WTC11 (cell line): ENCODE data around the gene SMG7. TPM values are rescaled to one million over a fixed set of nuclear protein-coding genes. Genes with fewer than 3 reads are reported as not detected.

Experiments used
- ATAC-seq: fragments of 200-7000 bp; cut with Tn5 transposase; 2 replicates; pipeline ENCODE4 v1.10.0; 2021; ENCODE audit warnings: mild to moderate bottlenecking, moderate library complexity
- CTCF ChIA-PET: fragments of 300-600 bp; sonication (Branson Sonifier 250); formaldehyde crosslinking; loops from one replicate; lab custom pipeline; 2021; ENCODE audit warnings: antibody characterized with exemption; lab: Charles Lee
- POLR2A ChIA-PET: fragments of 350-600 bp; sonication (Branson Sonifier 250); formaldehyde crosslinking; loops from one replicate; lab custom pipeline; 2021; ENCODE audit warnings: antibody characterized with exemption; lab: Charles Lee
- DNase-seq: peaks from one replicate; pipeline ENCODE4 v3.0.0; 2021; ENCODE audit warnings: low spot score
- H3K27ac Mint-ChIP-seq: 2 replicates; pipeline ENCODE4 v1.8.0; 2021; ENCODE audit warnings: mixed read lengths
- H3K27me3 Mint-ChIP-seq: 2 replicates; pipeline ENCODE4 v1.8.0; 2021; ENCODE audit warnings: low read depth, mild to moderate bottlenecking, moderate library complexity, mixed read lengths
- H3K36me3 Mint-ChIP-seq: 2 replicates; pipeline ENCODE4 v1.8.0; 2021; ENCODE audit warnings: mixed read lengths
- H3K4me1 Mint-ChIP-seq: 2 replicates; pipeline ENCODE4 v1.8.0; 2022; ENCODE audit warnings: mixed read lengths
- H3K4me3 Mint-ChIP-seq: 2 replicates; pipeline ENCODE4 v1.8.0; 2021; ENCODE audit warnings: mild to moderate bottlenecking, moderate library complexity, mixed read lengths
- H3K9me3 Mint-ChIP-seq: 2 replicates; pipeline ENCODE4 v1.8.0; 2021; ENCODE audit warnings: mixed read lengths
- AR ChIP-seq: fragments of 250-450 bp; sonication (Bioruptor Pico); IDR thresholded peaks from 2 replicates; pipeline ENCODE4 v1.9.0; 2021; ENCODE audit warnings: mild to moderate bottlenecking
- CBFB ChIP-seq: sonication (generic); formaldehyde crosslinking; IDR thresholded peaks from 2 replicates; pipeline ENCODE4 v1.8.1; 2022; ENCODE audit warnings: mild to moderate bottlenecking, low read depth, missing genetic modification reagents
- E2F5 ChIP-seq: sonication (generic); formaldehyde crosslinking; IDR thresholded peaks from 2 replicates; pipeline ENCODE4 v1.8.1; 2022; ENCODE audit warnings: mild to moderate bottlenecking, moderate library complexity, missing genetic modification reagents
- ETV6 ChIP-seq: sonication (generic); formaldehyde crosslinking; IDR thresholded peaks from 2 replicates; pipeline ENCODE4 v1.8.1; 2022; ENCODE audit warnings: mild to moderate bottlenecking, missing genetic modification reagents
- FOXK1 ChIP-seq: sonication (generic); formaldehyde crosslinking; IDR thresholded peaks from 2 replicates; pipeline ENCODE4 v1.8.0; 2022; ENCODE audit warnings: mild to moderate bottlenecking, moderate library complexity, missing genetic modification reagents
- GTF2I ChIP-seq: fragments of 250-450 bp; sonication (Bioruptor Pico); conservative IDR thresholded peaks from 2 replicates; pipeline ENCODE4 v1.4.0; 2021; ENCODE audit warnings: mild to moderate bottlenecking
- HMGA2 ChIP-seq: fragments of 250-450 bp; sonication (Bioruptor Pico); IDR thresholded peaks from 2 replicates; pipeline ENCODE4 v1.4.0; 2021; ENCODE audit warnings: mild to moderate bottlenecking, moderate library complexity
- KAT7 ChIP-seq: sonication (generic); formaldehyde crosslinking; IDR thresholded peaks from 2 replicates; pipeline ENCODE4 v1.8.1; 2023; ENCODE audit warnings: missing genetic modification reagents, mild to moderate bottlenecking, borderline replicate concordance
- NFE2L1 ChIP-seq: sonication (generic); formaldehyde crosslinking; IDR thresholded peaks from 2 replicates; pipeline ENCODE4 v1.8.1; 2023; ENCODE audit warnings: missing genetic modification reagents
- RELA ChIP-seq: sonication (generic); formaldehyde crosslinking; IDR thresholded peaks from 2 replicates; pipeline ENCODE4 v1.8.1; 2022; ENCODE audit warnings: missing genetic modification reagents, mild to moderate bottlenecking, borderline replicate concordance
- SMAD4 ChIP-seq: sonication (generic); formaldehyde crosslinking; IDR thresholded peaks from 2 replicates; pipeline ENCODE4 v1.8.0; 2022; ENCODE audit warnings: mild to moderate bottlenecking, missing genetic modification reagents
- ZNF121 ChIP-seq: sonication (generic); formaldehyde crosslinking; IDR thresholded peaks from 2 replicates; pipeline ENCODE4 v1.8.0; 2023; ENCODE audit warnings: missing genetic modification reagents
- ZNF317 ChIP-seq: sonication (generic); formaldehyde crosslinking; IDR thresholded peaks from 2 replicates; pipeline ENCODE4 v1.8.1; 2023; ENCODE audit warnings: low read depth, mild to moderate bottlenecking, moderate library complexity, missing genetic modification reagents, borderline replicate concordance
- ZNF416 ChIP-seq: fragments of 250-450 bp; sonication (Bioruptor Pico); IDR thresholded peaks from 2 replicates; pipeline ENCODE4 v1.9.0; 2021; ENCODE audit warnings: mild to moderate bottlenecking, inconsistent platforms
- ZNF423 ChIP-seq: fragments of 250-450 bp; sonication (Bioruptor Pico); IDR thresholded peaks from 2 replicates; pipeline ENCODE4 v2.1.2; 2022; ENCODE audit warnings: mild to moderate bottlenecking, moderate library complexity
- ZSCAN18 ChIP-seq: fragments of 250-450 bp; sonication (Bioruptor Pico); IDR thresholded peaks from 2 replicates; pipeline ENCODE4 v2.1.2; 2022; ENCODE audit warnings: mild to moderate bottlenecking, moderate library complexity
- total RNA-seq: library from RNA; stranded (reverse); gene quantifications from 3 replicates; pipeline ENCODE4 v1.2.3, GENCODE V29; 2021
- TF ChIP-seq, protein P1 (sequence below): sonication (generic); formaldehyde crosslinking; IDR thresholded peaks from 2 replicates; pipeline ENCODE4 v1.8.0; 2023; ENCODE audit warnings: missing genetic modification reagents, mild to moderate bottlenecking, borderline replicate concordance
- TF ChIP-seq, protein P2 (sequence below): sonication (generic); formaldehyde crosslinking; IDR thresholded peaks from 2 replicates; pipeline ENCODE4 v1.8.1; 2023; ENCODE audit warnings: mild to moderate bottlenecking, missing genetic modification reagents, moderate library complexity
- TF ChIP-seq, protein P3 (sequence below): sonication (generic); formaldehyde crosslinking; IDR thresholded peaks from 2 replicates; pipeline ENCODE4 v1.8.1; 2022; ENCODE audit warnings: missing genetic modification reagents, borderline replicate concordance

The SMG7 gene
- total RNA-seq, 1 experiment from 2014 or later, result 57.8 TPM

- no peaks in the 10 kb centered on the region for H3K27me3 Mint-ChIP-seq
- DNase-seq (no peak), ATAC-seq (no peak)
- CTCF ChIA-PET, result interaction anchor here (0.7 to 1.1 kb wide), 6 partner anchors 12 to 201 kb away, joined by 3 to 7 read pairs (median 4); partner anchors contain the start of gene SMG7
- H3K9me3 Mint-ChIP-seq, result no peaks in the 10 kb centered on the region
- H3K4me3 Mint-ChIP-seq, result no peak overlapping the region
- H3K36me3 Mint-ChIP-seq, result no peaks in the 10 kb centered on the region
- TF ChIP-seq ZNF317 (no peak), NFE2L1 (CRISPR knock-in tag) (no peak), ZNF423 (CRISPR knock-in tag) (no peak), RELA (no peak), SMAD4 (CRISPR knock-in tag) (no peak), ZSCAN18 (no peak), E2F5 (CRISPR knock-in tag) (no peak), CBFB (CRISPR knock-in tag) (no peak), HMGA2 (CRISPR knock-in tag) (no peak), ZNF416 (CRISPR knock-in tag) (no peak), AR (no peak)
- TF ChIP-seq, protein P1, sequence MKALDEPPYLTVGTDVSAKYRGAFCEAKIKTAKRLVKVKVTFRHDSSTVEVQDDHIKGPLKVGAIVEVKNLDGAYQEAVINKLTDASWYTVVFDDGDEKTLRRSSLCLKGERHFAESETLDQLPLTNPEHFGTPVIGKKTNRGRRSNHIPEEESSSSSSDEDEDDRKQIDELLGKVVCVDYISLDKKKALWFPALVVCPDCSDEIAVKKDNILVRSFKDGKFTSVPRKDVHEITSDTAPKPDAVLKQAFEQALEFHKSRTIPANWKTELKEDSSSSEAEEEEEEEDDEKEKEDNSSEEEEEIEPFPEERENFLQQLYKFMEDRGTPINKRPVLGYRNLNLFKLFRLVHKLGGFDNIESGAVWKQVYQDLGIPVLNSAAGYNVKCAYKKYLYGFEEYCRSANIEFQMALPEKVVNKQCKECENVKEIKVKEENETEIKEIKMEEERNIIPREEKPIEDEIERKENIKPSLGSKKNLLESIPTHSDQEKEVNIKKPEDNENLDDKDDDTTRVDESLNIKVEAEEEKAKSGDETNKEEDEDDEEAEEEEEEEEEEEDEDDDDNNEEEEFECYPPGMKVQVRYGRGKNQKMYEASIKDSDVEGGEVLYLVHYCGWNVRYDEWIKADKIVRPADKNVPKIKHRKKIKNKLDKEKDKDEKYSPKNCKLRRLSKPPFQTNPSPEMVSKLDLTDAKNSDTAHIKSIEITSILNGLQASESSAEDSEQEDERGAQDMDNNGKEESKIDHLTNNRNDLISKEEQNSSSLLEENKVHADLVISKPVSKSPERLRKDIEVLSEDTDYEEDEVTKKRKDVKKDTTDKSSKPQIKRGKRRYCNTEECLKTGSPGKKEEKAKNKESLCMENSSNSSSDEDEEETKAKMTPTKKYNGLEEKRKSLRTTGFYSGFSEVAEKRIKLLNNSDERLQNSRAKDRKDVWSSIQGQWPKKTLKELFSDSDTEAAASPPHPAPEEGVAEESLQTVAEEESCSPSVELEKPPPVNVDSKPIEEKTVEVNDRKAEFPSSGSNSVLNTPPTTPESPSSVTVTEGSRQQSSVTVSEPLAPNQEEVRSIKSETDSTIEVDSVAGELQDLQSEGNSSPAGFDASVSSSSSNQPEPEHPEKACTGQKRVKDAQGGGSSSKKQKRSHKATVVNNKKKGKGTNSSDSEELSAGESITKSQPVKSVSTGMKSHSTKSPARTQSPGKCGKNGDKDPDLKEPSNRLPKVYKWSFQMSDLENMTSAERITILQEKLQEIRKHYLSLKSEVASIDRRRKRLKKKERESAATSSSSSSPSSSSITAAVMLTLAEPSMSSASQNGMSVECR (CRISPR knock-in tag), result no peak
- TF ChIP-seq, protein P2, sequence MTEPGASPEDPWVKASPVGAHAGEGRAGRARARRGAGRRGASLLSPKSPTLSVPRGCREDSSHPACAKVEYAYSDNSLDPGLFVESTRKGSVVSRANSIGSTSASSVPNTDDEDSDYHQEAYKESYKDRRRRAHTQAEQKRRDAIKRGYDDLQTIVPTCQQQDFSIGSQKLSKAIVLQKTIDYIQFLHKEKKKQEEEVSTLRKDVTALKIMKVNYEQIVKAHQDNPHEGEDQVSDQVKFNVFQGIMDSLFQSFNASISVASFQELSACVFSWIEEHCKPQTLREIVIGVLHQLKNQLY (CRISPR knock-in tag), result no peak
- no peak overlapping the region for H3K27ac Mint-ChIP-seq
- peaks cover 40% of the 10 kb centered on the region for H3K4me1 Mint-ChIP-seq
- POLR2A ChIA-PET, result no interaction called here
Observed at GRCh38 chr1:183484851-183485250, 12.6 kb downstream of the SMG7 start.

DNA sequence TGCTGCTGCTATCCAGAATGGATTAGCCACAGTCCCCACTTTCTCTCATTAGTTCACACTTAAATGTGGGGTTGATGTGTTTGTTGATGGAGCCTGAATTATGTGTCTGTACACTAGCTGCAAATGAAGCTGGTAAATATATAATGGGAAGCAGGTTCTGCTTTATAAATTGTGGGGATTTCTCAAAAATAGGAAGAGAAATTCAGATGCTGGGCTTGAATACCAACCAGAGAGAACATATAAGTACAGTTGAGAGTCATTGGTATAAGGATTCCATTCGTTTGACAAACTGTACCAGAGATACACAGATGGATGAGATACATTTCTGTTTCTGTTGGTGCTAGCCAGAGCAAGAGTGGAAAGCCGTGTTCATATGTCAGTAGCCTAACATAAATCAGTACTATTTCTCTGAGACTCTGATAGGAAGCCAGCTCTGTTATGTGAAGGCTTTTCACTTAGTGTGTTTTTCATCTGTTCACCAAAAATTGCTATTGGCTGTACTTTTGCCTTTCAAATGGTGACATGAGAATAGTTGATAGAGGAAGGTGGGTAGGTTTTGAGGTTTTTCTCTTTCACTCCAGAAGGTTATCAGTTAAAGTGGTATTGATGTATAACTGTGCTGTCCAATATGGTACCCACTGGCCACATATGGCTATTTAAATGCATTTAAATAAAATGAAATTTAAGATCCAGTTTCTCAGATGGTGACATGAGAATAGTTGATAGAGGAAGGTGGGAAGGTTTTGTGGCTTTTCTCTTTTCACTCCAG, 15.6 kb downstream of the SMG7 start:
- CTCF ChIA-PET, result interaction anchor here (0.7 kb wide), 1 partner anchor 1696 kb away, joined by 4 read pairs; no protein-coding TSS in a partner anchor
- no peaks in the 10 kb centered on the region for H3K9me3 Mint-ChIP-seq
- TF ChIP-seq GTF2I (CRISPR knock-in tag) (no peak), ZNF317 (no peak), NFE2L1 (CRISPR knock-in tag) (no peak), ETV6 (CRISPR knock-in tag) (no peak), FOXK1 (CRISPR knock-in tag) (no peak), KAT7 (CRISPR knock-in tag) (no peak), AR (no peak), ZNF121 (CRISPR knock-in tag) (no peak), SMAD4 (CRISPR knock-in tag) (no peak)
- TF ChIP-seq, protein P3, sequence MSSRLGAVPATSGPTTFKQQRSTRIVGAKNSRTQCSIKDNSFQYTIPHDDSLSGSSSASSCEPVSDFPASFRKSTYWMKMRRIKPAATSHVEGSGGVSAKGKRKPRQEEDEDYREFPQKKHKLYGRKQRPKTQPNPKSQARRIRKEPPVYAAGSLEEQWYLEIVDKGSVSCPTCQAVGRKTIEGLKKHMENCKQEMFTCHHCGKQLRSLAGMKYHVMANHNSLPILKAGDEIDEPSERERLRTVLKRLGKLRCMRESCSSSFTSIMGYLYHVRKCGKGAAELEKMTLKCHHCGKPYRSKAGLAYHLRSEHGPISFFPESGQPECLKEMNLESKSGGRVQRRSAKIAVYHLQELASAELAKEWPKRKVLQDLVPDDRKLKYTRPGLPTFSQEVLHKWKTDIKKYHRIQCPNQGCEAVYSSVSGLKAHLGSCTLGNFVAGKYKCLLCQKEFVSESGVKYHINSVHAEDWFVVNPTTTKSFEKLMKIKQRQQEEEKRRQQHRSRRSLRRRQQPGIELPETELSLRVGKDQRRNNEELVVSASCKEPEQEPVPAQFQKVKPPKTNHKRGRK (CRISPR knock-in tag), result no peak

More for the DNA sequence above, 15.6 kb downstream of the SMG7 start:
- Mint-ChIP-seq H3K27ac (peak overlapping the region; percentile 52; the same call in 1 of the 2 replicates), H3K4me3 (no peak overlapping the region), H3K36me3 (no peaks in the 10 kb centered on the region), H3K4me1 (peaks cover 23% of the 10 kb centered on the region), H3K27me3 (no peaks in the 10 kb centered on the region)
- ATAC-seq, result no peak
- DNase-seq, result no peak
- POLR2A ChIA-PET, result no interaction called here
